ENCODE data around the gene TRIM4.
"Not testable (repeated sequence)": the region's sequence is repeated elsewhere in the genome, so short reads cannot be mapped to it uniquely, and the experiment has no call there.

The TRIM4 gene
- total RNA-seq: 62.7 to 82.6 (median 66.0) reads per million in 4 experiments

GRCh38 chr7:99918959-99919813, at the start of gene TRIM4:
Gene TRIM4, minus strand, starts transcription at chr7:99919530. Its CDS starts 129 bp downstream, at chr7:99919401.
- DNase-seq: peak; percentile 77

GRCh38 chr7:99958564-99959227, 39.4 kb upstream of the TRIM4 start:
- no peak for DNase-seq

DNA sequence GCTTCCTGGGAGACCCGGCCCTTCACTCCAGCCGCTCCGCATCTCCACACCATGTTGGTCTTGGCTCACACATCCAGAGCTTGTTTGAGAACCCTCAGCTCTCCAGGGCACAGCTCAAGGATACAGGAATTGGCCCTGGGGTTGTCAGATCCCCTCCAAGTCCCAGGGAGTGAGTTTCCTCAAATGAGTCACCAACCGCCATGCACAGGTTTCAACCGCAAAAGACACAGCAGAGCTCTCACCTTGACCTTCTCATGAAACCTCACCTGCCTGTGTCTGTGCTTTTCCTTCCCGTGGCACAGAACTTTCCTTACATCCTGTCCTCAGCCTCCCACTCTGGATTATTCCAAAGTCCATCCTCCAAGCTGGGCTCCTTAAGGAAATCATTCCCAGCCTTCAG, 35.9 kb upstream of the TRIM4 start:
- no peak for DNase-seq

DNA sequence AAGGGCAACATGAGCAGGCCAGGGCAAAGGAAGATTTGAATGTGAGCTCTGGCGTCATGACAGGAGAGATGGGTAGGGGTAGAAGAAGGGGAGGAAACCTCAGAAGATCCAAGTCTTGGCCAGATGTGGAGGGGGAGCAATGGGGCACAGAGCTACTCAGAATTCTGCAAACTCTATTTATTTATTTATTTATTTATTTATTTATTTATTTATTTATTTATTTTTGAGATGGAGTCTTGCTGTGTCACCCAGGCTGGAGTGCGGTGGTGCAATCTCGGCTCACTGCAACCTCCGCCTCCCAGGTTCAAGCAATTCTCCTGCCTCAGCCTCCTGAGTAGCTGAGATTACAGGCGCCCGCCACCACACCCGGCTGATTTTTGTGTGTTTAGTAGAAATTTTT, 35.3 kb upstream of the TRIM4 start:
- DNase-seq: not testable (repeated sequence)

- DNase-seq: no peak
These were observed 34.3 kb upstream of the TRIM4 start for GRCh38 chr7:99953649-99954048.

GRCh38 chr7:99952649-99953048, 33.3 kb upstream of the TRIM4 start:
- DNase-seq: not testable (repeated sequence)

GRCh38 chr7:99950819-99951218, 31.5 kb upstream of the TRIM4 start:
- not testable (repeated sequence) for DNase-seq

- DNase-seq: no peak
These were observed 30.4 kb upstream of the TRIM4 start for GRCh38 chr7:99949645-99950228.

- no peak for DNase-seq
These were observed 28.3 kb upstream of the TRIM4 start for GRCh38 chr7:99947608-99948007.

DNA sequence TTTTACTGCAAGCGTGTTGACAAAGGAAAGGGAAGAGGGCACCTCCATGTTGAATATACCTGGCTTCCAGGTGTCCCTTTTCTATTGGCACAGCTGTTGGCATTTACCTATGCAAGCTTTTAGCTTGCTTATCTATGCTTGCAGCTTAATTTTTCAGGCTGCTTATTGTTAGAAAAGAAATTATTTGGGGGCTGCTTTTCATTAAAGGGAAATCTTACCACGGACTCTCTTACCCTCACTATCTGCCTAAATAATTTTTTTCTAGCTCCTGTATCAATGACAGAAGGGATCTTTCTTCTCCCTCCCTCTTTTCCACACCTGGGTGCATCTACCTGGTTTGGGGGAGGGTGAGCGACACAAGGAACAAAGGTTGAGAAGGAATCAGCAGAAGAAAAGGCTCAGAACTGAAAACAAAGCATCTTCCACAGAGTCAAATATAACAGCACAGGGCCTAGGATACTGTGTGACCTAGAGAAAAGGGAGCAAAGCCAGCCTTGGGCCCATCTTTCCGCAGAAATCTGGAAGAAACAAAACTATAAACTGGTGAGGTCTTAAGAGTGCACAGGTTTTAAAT, 25.3 kb upstream of the TRIM4 start:
- DNase-seq: no peak

DNA sequence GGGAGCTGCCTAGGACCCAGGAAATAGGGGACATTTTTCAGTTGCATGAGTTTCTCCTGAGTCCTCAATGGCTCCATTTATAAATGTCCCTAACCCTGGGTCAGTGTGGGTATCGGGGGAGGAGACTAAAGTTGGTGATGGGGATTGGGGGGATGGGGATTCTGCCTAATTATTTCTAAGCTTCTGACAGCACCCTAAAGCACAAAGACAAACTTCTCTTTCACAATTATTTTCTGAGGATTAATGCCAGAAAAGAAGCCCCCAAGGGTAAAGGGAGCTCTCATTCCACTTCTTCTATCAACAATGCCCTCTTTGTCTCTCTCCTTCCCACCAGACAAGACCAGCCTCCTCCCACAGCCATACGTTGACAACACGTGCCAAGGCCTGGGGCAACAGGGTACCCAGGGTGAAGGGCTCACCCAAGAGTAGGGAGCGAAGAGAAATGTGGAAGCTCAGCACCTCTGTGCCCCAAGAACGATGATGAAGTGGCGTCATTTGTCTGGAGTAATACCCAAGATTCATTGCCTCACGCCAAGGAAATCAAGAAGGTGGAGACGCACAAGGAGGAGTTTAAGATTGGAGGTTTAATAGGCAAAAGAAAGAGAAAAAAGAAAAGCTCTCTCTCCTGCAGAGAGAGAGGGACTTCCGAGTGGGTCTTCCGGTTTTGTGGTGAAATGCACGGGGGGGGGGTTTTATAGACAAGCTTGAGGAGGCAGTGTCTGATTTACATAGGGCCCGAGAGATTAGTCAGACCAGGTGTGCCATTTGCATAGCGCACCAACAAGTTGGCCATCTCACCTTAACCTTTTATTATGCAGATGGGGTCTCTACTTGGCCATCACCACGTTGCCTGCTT, 24.5 kb upstream of the TRIM4 start:
- DNase-seq: no peak

GRCh38 chr7:99938296-99938695, 19.0 kb upstream of the TRIM4 start:
- no peak for DNase-seq

GRCh38 chr7:99935009-99935408, 15.7 kb upstream of the TRIM4 start:
- DNase-seq: not testable (repeated sequence)

DNA sequence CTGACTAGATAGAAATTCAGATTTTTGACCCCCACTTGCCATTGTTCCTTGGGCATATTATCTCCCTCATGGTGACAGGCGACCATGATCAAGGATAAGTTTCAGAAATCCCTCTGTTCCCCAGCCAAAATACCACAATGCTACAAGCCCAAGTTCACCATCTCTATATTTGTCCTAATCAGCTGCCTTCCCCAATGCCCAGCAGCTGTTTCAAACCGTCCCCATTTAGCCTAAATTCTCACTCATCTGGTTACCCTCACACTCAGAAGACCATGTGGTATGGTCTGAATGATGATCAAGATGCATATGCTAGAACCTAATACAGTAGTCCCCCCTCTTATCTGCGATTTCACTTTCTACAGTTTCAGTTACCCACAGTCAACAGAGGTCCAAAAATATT, 11.0 kb upstream of the TRIM4 start:
- DNase-seq: no peak

GRCh38 chr7:99929730-99930053, 10.4 kb upstream of the TRIM4 start:
- DNase-seq: no peak

- peak; percentile 2 for DNase-seq
These were observed 9.8 kb upstream of the TRIM4 start, which contains the start of gene GJC3 for GRCh38 chr7:99928994-99929729. Gene GJC3, minus strand, starts transcription at chr7:99929620. Its CDS starts 0 bp downstream, at chr7:99929620.

- no peak for DNase-seq
These were observed 8.9 kb upstream of the TRIM4 start for GRCh38 chr7:99928188-99928587.

DNA sequence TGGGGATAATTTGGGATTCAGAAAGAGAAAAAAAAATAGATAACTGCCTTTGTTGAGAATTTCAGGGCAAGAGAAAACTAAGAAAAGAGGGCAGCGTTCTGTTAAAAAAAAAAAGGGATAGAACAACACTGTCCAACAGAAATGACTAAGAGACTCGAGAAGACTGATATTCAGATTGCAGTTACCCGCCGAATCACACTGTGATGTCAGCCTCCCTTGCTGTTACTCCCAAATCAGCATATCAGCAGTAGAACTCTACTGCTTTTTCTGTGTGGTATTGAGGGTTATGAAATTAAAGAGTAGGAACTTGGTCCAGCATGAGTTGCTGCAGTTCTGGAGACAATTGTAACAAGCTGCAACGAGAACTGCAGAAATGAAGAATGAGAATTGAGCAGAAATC, 8.2 kb upstream of the TRIM4 start:
- no peak for DNase-seq

GRCh38 chr7:99926321-99926720, 7.0 kb upstream of the TRIM4 start:
- no peak for DNase-seq

- DNase-seq: no peak
These were observed 3.9 kb upstream of the TRIM4 start for GRCh38 chr7:99923200-99923599.

DNA sequence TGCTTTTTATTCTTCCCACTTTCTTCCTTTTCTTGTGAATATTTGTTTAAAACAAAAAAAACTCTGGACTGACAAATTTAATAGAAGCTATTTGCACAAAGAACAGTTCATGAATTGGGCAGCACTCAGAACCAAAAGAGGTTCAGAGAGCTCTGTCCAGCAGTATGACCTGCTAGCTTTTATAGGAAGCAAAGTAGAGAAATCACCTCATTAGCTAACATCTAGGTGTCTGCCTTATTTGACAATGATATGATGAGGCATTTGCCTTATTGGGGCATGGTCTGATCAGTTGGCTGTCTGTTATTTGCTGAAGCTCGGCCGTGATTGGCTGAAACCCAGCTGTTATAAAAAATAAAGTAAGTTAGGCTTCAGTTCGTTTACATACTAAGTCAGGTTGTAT, 819 bp upstream of the TRIM4 start:
- DNase-seq: no peak

DNA sequence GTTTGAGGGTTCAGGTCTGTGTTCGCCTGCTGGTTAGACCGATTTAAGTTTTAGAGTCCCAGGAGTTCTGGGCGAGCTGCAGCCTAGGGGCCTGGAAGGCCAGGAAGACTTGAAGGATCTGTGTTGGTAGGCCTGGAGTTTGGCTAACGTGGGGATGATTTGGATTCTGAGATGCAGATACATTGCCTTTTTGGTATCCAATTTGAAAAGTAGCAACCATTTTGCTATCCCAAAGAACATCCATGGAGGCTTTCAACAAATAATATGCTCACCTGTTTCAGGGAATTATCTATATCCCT, 433 bp upstream of the TRIM4 start:
- DNase-seq: no peak
